Sciatic nerve (tissue), 2 donors: ENCODE data around the gene NUDT12. TPM values are rescaled to one million over a fixed set of nuclear protein-coding genes. Genes with fewer than 3 reads are reported as not detected.

ENCODE experiments used
- ATAC-seq: fragments of 200-7000 bp; cut with Tn5 transposase; one replicate; pipeline ENCODE4 v1.9.1; 2020; ENCODE audit warnings: mild to moderate bottlenecking, moderate library complexity
- DNase-seq: peaks from one replicate; pipeline ENCODE4 v3.0.0-alpha.2; 2020; ENCODE audit warnings: low spot score
- intact Hi-C: fragments of 100-400 bp; cut with DNase I; formaldehyde crosslinking; loops from one replicate; pipeline ENCODE4 v1.14.2; 2022
- total RNA-seq: library from RNA; stranded (reverse); fragmentation: NEBNext Ultra II Directional; extraction: Animal tissue kit (Norgen Biotek cat#: 25700); gene quantifications from one replicate; pipeline ENCODE4 v1.2.1, GENCODE V29; 2021
- donor health status: DM: no; HTN: no; CAD: no.
- donor health status: DM: no; HTN: no; CAD: no.

The NUDT12 gene
- total RNA-seq, 1 donor from 2014 or later: 23.2 TPM

GRCh38 chr5:103546858-103547257, 15.7 kb downstream of the NUDT12 start:
- ATAC-seq: no peak
- intact Hi-C loops: no loop called here
- no peak for DNase-seq

GRCh38 chr5:103542441-103542840, 20.1 kb downstream of the NUDT12 start:
- intact Hi-C loops: no loop called here
- no peak for ATAC-seq

DNA sequence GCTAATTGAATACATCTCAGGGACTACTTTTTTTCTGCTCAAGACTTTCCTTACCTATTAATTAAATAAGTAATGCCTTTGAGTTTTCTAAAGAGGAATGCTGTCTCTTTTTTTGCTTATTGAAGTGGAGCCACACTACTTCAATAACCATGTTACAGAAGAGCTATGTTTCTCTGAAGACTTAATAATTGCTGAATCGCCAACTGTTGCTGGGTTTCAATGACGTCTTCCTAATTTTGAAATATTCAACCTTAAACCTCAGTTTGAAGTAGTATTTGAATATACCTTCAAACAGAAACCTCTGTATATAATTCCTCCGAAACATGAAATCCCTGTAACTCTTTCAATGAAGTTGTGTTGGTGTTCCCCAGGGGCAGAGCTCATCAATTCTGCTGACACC, 21.0 kb downstream of the NUDT12 start:
- intact Hi-C loops: no loop called here
- no peak for DNase-seq
- no peak for ATAC-seq

More at GRCh38 chr5:103542441-103542840, 20.1 kb downstream of the NUDT12 start:
- DNase-seq: no peak

DNA sequence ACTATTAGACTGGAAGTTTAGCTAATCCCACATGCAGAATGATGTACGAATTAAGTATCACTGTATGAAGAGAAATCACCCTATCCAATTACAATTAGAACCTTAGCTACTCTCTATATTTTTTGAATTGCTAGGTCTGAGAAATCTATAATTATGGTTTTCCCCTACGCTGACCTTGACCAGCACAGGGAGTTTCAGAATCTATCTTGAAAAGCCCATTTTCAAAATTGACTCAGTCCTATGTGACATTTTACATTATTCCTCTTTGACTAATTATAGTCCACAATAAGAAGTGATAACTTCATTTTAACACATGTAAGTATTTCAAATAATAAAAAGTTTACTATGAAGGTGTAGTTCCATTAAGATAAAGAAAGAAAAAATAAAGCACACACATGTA, 21.5 kb downstream of the NUDT12 start:
- no peak for DNase-seq
- intact Hi-C loops: no loop called here
- no peak for ATAC-seq

GRCh38 chr5:103539376-103540330, 22.9 kb downstream of the NUDT12 start:
- no peak for DNase-seq
- ATAC-seq: no peak
- intact Hi-C loops: no loop called here

DNA sequence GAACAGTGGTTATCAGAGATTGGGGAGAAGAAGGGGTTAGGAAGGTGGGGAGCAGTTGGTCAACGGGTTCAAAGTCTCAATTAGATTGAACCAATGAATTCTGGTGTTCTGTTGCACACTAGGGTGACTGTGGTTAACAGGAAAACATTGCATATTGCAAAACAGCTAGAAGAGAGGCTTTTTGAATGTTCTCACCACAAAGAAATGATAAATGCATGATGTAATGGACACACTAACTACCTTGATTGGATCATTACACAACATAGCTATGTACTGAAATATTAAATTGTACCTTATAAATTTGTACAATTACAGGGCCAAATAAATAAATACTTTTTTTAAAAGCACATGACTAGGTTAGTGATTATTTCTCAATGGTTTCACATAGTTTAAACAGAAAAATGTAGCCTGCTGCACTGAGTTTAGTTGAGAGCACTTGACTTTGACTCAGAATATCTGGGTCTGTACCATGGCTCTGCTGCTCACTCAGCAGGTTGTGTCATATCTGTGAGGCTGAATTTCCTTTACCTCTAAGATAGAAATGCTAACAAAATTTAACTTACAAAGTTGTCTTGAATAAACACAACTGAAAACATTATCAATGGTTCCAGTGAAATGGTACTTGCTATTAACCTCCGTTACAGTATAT, 30.4 kb downstream of the NUDT12 start:
- intact Hi-C loops: no loop called here
- DNase-seq: no peak
- ATAC-seq: no peak

- ATAC-seq (peak; percentile 82), DNase-seq (no peak)
- intact Hi-C loops: no loop called here
Observed at GRCh38 chr5:103526164-103526915, 36.2 kb downstream of the NUDT12 start.

- ATAC-seq: peak; percentile 76
- intact Hi-C loops: no loop called here
- peak; percentile 57 for DNase-seq
Observed at GRCh38 chr5:103525361-103525760, 37.2 kb downstream of the NUDT12 start.

GRCh38 chr5:103523319-103523718, 39.3 kb downstream of the NUDT12 start:
- ATAC-seq (no peak), DNase-seq (no peak)
- intact Hi-C loops: no loop called here

GRCh38 chr5:103522586-103522985, 40.0 kb downstream of the NUDT12 start:
- no peak for DNase-seq
- no peak for ATAC-seq
- intact Hi-C loops: no loop called here

GRCh38 chr5:103519550-103519949, 43.0 kb downstream of the NUDT12 start:
- intact Hi-C loops: no loop called here
- no peak for ATAC-seq
- no peak for DNase-seq

- intact Hi-C loops: no loop called here
- ATAC-seq (no peak), DNase-seq (no peak)
Observed at GRCh38 chr5:103514371-103514770, 48.2 kb downstream of the NUDT12 start.

- ATAC-seq (no peak), DNase-seq (no peak)
- intact Hi-C loops: no loop called here
Observed at GRCh38 chr5:103513701-103514100, 48.9 kb downstream of the NUDT12 start.

DNA sequence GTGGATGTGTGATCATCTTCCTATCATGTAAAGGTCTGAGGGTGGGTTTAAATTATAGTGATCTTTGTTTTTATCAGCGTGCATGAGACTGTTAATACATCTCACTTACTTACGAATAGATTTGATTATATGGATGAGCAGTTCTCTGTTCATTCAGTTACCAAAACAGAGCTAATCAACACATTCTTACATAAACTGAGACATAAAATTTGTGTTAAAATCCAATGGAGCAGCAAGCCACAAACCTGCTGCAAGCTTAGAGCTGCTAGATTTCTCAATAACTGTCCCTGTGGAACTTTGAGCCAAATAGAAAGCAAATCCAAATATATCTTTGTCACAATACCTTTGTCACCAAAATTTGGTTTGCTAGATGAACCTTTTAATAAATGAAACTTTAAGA, 50.1 kb downstream of the NUDT12 start:
- DNase-seq (no peak), ATAC-seq (no peak)
- intact Hi-C loops: no loop called here

DNA sequence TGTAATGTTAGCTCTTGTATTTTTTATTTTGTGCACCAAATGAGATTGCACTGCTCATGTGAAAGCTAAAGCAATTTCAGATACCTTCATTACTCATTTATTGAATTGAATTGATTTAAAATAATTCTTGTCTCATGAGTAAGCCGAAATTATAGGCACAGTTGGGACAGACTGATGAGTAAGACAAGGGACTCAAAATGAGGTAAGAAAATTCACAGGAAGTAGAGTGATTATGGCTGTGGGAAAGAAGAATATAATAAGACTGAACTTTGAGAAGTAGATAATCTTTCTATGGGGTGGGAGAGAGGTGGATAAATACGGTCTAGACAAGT, 51.1 kb downstream of the NUDT12 start:
- ATAC-seq (no peak), DNase-seq (no peak)
- intact Hi-C loops: no loop called here

DNA sequence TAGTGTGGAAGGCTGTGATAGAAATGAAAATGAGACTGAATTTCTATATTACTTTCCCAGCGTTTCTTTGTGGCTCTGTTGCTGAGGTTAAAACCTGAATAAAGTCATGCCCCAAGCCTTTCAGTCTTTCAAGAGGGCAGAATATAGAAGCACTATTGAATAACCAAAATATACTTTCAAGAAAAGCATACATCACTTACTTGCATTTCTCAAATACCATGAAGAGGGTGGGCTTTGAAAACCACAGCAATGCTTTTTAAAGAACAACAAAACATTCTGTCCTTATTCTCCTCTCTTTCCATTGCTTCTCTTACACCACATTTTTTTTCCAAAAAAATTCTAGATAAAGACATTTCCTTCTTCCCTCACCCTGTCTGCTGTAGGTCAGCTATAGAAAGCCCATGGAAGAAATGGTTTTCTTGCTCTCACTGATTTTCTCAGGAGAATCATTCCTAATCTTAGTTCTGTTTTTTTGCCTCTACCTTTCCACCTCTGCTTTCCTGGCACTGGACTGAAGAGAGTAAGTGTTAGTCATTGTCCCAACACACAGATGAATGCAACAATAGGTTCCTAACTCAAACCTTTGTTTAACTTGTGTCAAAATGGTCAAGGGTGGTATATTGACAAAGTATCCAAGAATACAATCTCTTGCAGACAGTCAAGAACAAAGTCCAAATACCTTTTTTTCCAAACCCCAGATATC, 51.6 kb downstream of the NUDT12 start:
- no peak for ATAC-seq
- intact Hi-C loops: no loop called here
- no peak for DNase-seq

GRCh38 chr5:103505581-103506305, 56.8 kb downstream of the NUDT12 start:
- ATAC-seq (peak; percentile 89), DNase-seq (no peak)
- intact Hi-C loops: no loop called here

DNA sequence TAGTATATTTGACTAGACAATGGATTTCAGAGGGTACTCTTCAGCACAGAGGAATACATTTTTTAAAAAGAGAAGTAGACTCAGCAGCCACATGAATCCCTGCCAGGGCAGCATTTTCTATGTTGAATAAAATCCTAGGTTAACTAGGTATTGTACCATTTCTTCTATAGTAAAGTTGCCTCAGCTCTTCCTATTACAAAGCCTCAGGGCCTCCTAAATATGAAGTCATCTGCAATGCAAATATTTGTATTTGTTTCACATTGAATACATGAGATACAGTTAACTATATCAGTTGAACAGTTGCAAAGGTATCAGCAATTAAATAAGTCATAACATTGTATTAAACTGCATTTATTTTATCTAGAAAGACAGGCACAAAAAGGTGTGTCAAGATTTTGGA, 59.5 kb downstream of the NUDT12 start:
- no peak for DNase-seq
- intact Hi-C loops: no loop called here
- ATAC-seq: no peak

- ATAC-seq (no peak), DNase-seq (no peak)
- intact Hi-C loops: no loop called here
Observed at GRCh38 chr5:103502662-103503061, 59.9 kb downstream of the NUDT12 start.
